GM19035 (cell line): ENCODE measurements around the gene TMEM147.

Experiments
- ATAC-seq: cut with Tn5 transposase; IDR thresholded peaks from one replicate; pipeline ENCODE4 v1.9.1; 2021; ENCODE audit not compliant: unreplicated experiment

Gene TMEM147

DNA sequence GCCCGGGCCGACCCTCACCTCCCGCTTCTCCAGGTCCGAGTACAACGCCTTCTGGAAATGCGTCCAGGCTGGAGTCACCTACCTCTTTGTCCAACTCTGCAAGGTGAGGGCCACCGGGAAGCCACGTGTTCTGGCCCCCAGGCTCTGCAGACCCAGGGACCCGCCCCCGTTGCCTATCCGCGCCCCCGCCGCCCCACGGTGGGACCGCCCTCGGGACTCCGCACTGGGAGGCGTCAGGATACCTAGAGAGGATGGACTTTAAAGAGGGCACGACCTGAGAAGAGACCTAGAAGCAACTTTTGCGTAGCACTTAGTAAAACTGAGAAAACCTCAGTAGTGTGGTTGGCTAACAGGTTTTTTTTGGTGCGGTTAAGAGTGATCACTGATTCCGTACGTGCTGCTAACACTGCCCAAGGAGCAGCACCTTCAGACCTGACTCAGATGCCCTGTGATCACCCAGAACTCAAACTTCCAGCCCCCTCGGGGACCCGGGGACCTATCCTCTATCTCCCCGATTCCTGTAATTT, 492 bp downstream of the TMEM147 start:
- ATAC-seq, result peak; percentile 41

- ATAC-seq, result no peak
Measured at GRCh38 chr19:35546532-35546931, 1.1 kb downstream of the TMEM147 start.

GRCh38 chr19:35549174-35549788, 3.9 kb downstream of the TMEM147 start:
- ATAC-seq, result no peak

GRCh38 chr19:35549879-35550523, 4.6 kb downstream of the TMEM147 start:
- ATAC-seq, result no peak

DNA sequence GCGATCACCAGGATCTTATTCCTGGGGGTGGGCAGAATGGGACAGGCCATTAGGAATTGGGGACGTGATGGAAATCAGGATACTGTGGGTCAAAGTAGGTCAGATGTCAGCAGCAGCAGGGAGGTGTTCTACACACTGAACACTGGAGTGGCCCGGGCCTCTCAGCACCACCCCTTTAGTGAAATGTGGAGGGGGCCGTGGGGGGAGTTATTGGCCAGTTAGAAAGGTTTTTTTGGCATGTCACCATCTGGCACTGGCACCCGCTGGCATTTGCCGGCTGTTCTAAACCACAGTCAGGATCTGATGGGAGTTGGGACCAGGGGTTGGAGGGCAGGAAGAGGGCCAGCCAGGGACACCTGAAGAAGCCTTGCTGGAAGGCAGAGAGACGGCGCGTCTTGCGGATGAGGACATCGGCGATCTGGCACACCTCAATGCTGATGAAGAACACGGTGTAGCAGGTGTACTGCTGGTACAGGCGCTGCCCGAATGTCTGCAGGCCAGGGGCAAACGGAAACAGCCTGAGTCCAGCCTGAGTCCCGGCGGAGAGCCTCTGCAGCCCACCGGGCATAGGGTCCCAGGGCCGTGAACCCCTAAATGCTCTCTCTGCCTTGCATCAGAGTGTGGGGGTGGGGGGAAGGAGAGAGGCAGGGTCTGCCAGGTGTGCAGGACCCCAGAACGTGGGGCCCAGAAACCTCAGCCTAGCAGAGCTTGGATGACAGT, 5.8 kb downstream of the TMEM147 start:
- ATAC-seq, result no peak

- ATAC-seq, result no peak
Measured at GRCh38 chr19:35552534-35553384, 7.3 kb downstream of the TMEM147 start.

DNA sequence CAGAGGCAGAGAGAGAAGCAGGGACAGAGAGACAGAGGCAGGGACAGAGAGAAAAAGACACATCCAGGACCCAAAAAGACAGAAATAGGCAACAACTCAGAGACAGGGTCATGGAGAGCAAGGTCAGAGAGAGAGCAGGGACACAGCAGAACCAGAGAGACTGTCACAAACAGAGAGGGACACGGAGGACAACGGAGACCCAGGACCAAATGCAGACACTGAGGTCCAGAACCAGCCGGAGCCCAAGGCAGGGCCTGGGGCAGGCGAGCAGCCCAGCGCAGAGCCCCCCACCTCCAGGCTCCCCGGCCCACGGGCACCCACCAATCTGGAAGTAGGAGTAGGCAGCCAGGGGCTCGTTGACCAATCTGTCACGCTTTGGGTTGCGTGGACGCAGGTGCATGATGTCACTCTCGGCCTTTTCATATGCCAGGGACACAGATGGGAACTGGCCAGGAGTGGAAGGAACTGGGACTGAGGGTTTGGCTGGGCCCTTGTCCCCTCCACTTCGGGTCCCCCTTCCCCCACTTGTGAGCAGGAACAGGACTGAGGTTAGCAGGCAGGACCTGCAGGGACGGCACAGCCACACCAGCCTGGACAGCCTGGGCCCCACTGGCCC, 8.1 kb downstream of the TMEM147 start:
- no peak for ATAC-seq

DNA sequence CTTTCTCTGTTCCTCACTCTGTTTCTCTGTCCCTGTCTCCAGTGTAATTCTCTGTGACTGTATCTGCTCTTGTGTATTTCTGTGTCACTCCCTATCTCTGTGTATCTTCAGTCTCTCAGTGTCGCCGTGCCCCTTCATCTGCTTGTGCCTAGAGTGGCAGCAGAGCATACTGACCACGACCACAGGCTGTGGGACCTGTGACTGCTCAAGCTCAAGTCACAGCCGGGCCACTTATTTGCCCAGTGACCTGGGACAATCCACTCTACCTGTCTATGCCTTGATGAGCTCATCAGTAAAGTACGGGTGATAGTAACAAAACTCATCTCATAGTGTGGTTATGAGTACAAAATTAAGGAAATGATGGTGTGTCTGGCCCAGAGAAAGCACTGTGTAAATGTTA, 8.7 kb downstream of the TMEM147 start:
- no peak for ATAC-seq

- no peak for ATAC-seq
Measured at GRCh38 chr19:35555301-35556005, 10.0 kb downstream of the TMEM147 start.

GRCh38 chr19:35556025-35556590, 10.7 kb downstream of the TMEM147 start:
- ATAC-seq, result no peak

DNA sequence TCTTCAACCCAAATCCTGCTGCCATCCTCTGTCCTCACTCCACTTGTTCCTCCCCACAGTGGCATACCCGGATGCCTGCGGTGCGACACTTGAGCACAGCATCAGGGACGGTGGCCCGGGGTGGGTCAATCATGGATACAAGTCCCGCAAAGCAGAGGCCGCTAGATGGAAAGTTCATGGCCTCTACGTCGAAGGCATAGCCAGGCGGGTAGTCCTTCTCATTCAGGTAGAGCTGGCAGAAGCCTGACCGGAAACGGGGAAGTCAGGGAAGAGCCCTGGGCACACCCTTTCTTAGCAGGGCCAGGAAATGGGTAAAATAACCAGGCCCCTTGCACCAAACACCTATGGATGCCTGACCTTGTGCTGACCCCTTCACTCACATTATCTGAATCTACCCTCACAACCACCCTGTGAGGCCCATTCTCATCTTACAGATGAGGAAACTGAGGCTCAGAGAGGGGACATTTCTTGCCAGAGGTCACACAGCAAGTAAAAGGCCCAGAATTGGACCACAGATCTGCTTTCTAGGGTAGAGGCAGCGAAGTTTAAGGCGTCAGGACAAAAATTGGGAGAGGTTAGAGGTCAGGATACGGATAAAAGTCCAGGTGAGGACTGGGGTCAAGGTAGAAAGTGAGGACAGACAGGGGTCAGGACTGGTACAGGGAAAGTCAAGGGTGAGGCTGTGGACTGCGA, 11.6 kb downstream of the TMEM147 start:
- no peak for ATAC-seq

- ATAC-seq, result no peak
Measured at GRCh38 chr19:35557539-35558399, 12.3 kb downstream of the TMEM147 start.

- no peak for ATAC-seq
Measured at GRCh38 chr19:35558400-35559280, 13.2 kb downstream of the TMEM147 start.

DNA sequence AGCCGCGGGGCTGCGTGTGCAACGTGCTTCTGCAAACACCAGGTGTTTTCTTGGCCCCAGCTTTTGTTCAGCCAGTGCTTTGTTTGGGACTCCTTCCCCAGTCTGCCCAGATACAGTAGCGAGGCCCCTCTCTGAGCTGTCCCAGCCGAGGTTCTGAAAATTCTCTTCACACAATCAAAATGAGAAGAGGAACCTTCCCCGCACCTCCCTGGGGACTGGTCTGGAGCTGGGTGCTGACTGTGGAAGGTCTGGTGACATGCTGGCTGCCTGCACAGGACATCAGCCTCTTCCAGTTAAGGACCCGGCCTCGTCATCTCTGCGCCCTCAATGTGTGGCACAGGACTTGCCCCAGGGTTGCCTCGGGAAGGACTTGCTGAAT, 13.8 kb downstream of the TMEM147 start:
- ATAC-seq, result no peak

DNA sequence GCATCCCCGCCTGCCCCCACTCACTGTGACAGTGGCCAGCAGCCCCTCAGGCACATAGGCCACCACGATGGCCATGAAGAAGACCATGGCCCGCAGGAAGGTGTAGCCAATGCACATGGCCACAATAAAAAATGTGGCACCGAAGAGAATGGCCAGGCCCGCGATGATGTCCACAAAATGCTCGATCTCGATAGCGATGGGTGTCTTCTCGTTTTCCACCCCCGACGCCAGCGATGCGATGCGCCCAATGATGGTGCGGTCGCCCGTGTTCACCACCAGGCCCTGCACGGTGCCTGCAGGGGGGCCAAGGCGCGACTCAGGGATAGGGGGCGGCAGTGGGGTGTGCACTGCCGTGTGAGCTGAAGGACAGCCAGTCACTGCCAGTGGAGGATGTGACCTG, 14.4 kb downstream of the TMEM147 start:
- ATAC-seq, result no peak

DNA sequence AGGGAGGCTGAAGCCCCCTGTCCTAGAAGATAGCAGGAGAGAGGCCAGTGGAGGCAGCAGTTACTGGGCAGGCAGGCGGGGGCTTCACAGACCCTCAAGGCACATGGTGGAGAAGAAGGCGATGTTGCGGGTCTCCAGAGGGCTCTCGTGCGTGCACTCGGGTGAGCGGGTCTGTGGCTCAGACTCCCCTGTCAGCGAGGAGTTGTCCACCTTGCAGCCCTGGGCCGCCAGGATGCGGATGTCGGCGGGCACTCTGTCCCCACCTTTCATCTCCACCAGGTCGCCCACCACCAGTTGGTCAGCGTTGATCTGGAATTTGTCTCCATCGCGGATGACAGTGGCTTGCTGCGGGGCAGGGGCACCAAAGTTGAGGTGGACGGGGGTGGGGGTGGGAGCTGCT, 14.8 kb downstream of the TMEM147 start:
- no peak for ATAC-seq

- no peak for ATAC-seq
Measured at GRCh38 chr19:35560677-35561076, 15.3 kb downstream of the TMEM147 start.
